GM12892 (cell line): ENCODE results near the gene MZF1.

Experiments used
- POLR2A ChIP-seq: IDR thresholded peaks from 2 replicates; pipeline ENCODE4 v1.6.1; 2011; ENCODE audit warnings: low read depth, low read length, control low read depth
- POLR2AphosphoS5 ChIP-seq: IDR thresholded peaks from 2 replicates; pipeline ENCODE4 v1.6.1; 2011; ENCODE audit warnings: low read depth, low read length, control low read depth

DNA sequence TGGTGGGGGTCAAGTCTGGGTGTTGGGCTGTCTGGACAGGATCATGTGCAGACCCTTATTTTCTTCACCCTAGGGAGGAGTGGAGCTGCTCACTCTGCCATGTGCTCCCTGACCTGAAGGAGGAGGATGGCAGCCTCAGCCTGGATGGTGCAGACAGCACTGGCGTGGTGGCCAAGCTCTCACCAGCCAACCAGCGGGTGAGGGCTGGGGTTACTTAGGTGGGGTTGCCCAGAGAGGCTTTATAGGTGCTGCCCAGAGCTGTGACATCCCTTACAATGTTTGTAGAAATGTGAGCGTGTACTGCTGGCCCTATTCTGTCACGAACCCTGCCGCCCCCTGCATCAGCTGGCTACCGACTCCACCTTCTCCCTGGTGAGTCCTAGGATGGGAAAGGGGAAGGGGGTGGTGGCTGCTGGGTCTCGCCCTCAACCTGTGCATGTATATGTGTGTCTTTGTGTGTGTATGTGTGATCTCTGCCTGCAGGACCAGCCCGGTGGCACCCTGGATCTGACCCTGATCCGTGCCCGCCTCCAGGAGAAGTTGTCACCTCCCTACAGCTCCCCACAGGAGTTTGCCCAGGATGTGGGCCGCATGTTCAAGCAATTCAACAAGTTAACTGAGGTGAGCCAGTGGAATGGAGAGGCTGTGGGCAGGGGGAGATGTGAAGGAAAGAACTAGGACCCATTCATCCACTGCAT is 23.3 kb downstream of the MZF1 start:
- TF ChIP-seq POLR2AphosphoS5 (no peak; the same call in 1 of the 2 replicates), POLR2A (no peak)
